Caco-2 (cell line): ENCODE results near the gene SLC38A11. TPM values are rescaled to one million over a fixed set of nuclear protein-coding genes. Genes with fewer than 3 reads are reported as not detected.

Source experiments
- BruUV-seq: library from RNA; stranded (reverse); fragments of 400-500 nt; replicated peaks from 2 replicates; lab custom pipeline; 2021; lab: Mats Ljungman, UMichigan
- CTCF ChIA-PET: fragments of 300-600 bp; sonication (Branson Sonifier 250); formaldehyde crosslinking; loops from one replicate; lab custom pipeline; 2022; ENCODE audit warnings: antibody characterized with exemption; lab: Charles Lee
- POLR2A ChIA-PET: fragments of 300-600 bp; sonication (Branson Sonifier 250); formaldehyde crosslinking; loops from one replicate; lab custom pipeline; 2022; ENCODE audit warnings: antibody characterized with exemption; lab: Charles Lee
- DNase-seq, 2 experiments: peaks; one replicate each; pipeline versions ENCODE4 v3.0.0 to v3.0.0-alpha.2; 2020 to 2022
- H3K27me3 ChIP-seq: replicated peaks from 2 replicates; pipeline ENCODE4 v1.6.0; 2011; ENCODE audit warnings: low read length; ENCODE audit not compliant: control insufficient read depth, insufficient read depth
- H3K36me3 ChIP-seq: 2 replicates; pipeline ENCODE4 v1.5.1; 2011; ENCODE audit warnings: low read length; ENCODE audit not compliant: control insufficient read depth, insufficient read depth
- H3K4me1 ChIP-seq: fragments of 250-450 bp; sonication (Bioruptor Pico); 2 replicates; pipeline ENCODE4 v1.5.1; 2020; ENCODE audit warnings: mild to moderate bottlenecking
- H3K4me3 ChIP-seq: 2 replicates; pipeline ENCODE4 v1.5.1; 2011; ENCODE audit warnings: low read depth, mild to moderate bottlenecking, control low read depth, low read length
- H3K9me3 ChIP-seq: fragments of 250-450 bp; sonication (Bioruptor Pico); 2 replicates; pipeline ENCODE4 v1.5.1; 2020; ENCODE audit warnings: mild to moderate bottlenecking, moderate library complexity
- H3K27ac Mint-ChIP-seq: one replicate; pipeline ENCODE4 v1.8.0; 2022; ENCODE audit warnings: mixed read lengths; ENCODE audit not compliant: unreplicated experiment
- H3K27me3 Mint-ChIP-seq: one replicate; pipeline ENCODE4 v1.8.0; 2022; ENCODE audit warnings: mixed read lengths; ENCODE audit not compliant: insufficient read depth, unreplicated experiment
- H3K36me3 Mint-ChIP-seq: one replicate; pipeline ENCODE4 v1.8.0; 2022; ENCODE audit warnings: mild to moderate bottlenecking, mixed read lengths; ENCODE audit not compliant: insufficient read depth, unreplicated experiment
- H3K4me1 Mint-ChIP-seq: one replicate; pipeline ENCODE4 v1.8.0; 2022; ENCODE audit warnings: low read depth, mixed read lengths; ENCODE audit not compliant: unreplicated experiment
- H3K4me3 Mint-ChIP-seq: one replicate; pipeline ENCODE4 v1.8.0; 2022; ENCODE audit warnings: mild to moderate bottlenecking, moderate library complexity, mixed read lengths; ENCODE audit not compliant: unreplicated experiment
- H3K9me3 Mint-ChIP-seq: one replicate; pipeline ENCODE4 v1.8.0; 2022; ENCODE audit warnings: mixed read lengths; ENCODE audit not compliant: unreplicated experiment
- intact Hi-C: fragments of 100-400 bp; cut with micrococcal nuclease; formaldehyde crosslinking; loops from one replicate; pipeline ENCODE4 v1.10.0; 2022; ENCODE audit not compliant: unreplicated experiment
- total RNA-seq: library from RNA; stranded (reverse); gene quantifications from 2 replicates; pipeline ENCODE4 v1.2.3, GENCODE V29; 2022
- TF ChIP-seq, protein P1 (sequence below), 2 experiments: fragments of 200-600 bp in 1 of 2; IDR thresholded peaks; 1 replicate in 1 of 2; 2 replicates in 1 of 2; pipeline versions ENCODE4 v1.5.1 to v1.8.0; 2011 to 2022; ENCODE audit warnings: antibody characterized with exemption in 1 of 2, control low read depth in 1 of 2, inconsistent platforms in 1 of 2, low read depth in 1 of 2, low read length in 1 of 2, mild to moderate bottlenecking in 1 of 2, moderate library complexity in 1 of 2; ENCODE audit not compliant: insufficient read depth in 1 of 2, severe bottlenecking in 1 of 2, unreplicated experiment in 1 of 2

SLC38A11 gene
- total RNA-seq, 1 experiment from 2014 or later: 1.6 TPM

DNA sequence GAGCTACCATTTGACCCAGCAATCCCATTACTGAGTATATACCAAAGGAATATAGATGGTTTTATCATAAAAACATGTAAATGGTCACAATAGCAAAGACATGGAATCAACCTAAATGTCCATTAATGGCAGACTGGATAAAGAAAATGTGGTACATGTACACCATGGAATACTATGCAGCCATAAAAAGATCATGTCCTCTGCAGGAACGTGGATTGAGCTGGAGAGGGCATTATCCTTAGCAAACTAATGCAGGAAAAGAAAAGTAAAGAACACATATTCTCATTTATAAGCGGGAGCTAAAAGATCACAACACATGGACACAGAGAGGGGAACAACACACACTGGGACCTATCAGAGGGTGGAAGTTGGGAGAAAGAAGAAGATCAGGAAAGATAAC lies 22.9 kb downstream of the SLC38A11 start:
- Mint-ChIP-seq H3K9me3 (peaks cover 32% of the 10 kb centered on the region), H3K27ac (no peak overlapping the region), H3K36me3 (no peaks in the 10 kb centered on the region), H3K4me1 (no peaks in the 10 kb centered on the region), H3K4me3 (no peak overlapping the region), H3K27me3 (no peaks in the 10 kb centered on the region)
- no peak for DNase-seq
- no TSS peak for BruUV-seq
- Histone ChIP-seq H3K9me3 (no peaks in the 10 kb centered on the region), H3K36me3 (no peaks in the 10 kb centered on the region), H3K4me3 (no peak overlapping the region), H3K27me3 (no peaks in the 10 kb centered on the region), H3K4me1 (peaks cover 25% of the 10 kb centered on the region)
- intact Hi-C loops: no loop called here
- CTCF ChIA-PET: no interaction called here
- POLR2A ChIA-PET: no interaction called here
- TF ChIP-seq, protein P1, sequence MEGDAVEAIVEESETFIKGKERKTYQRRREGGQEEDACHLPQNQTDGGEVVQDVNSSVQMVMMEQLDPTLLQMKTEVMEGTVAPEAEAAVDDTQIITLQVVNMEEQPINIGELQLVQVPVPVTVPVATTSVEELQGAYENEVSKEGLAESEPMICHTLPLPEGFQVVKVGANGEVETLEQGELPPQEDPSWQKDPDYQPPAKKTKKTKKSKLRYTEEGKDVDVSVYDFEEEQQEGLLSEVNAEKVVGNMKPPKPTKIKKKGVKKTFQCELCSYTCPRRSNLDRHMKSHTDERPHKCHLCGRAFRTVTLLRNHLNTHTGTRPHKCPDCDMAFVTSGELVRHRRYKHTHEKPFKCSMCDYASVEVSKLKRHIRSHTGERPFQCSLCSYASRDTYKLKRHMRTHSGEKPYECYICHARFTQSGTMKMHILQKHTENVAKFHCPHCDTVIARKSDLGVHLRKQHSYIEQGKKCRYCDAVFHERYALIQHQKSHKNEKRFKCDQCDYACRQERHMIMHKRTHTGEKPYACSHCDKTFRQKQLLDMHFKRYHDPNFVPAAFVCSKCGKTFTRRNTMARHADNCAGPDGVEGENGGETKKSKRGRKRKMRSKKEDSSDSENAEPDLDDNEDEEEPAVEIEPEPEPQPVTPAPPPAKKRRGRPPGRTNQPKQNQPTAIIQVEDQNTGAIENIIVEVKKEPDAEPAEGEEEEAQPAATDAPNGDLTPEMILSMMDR (IDR thresholded peaks at IDR 0.05; ENCODE audit: insufficient read depth in 1 of 2, low read depth in 1 of 2, low read length in 1 of 2, severe bottlenecking in 1 of 2, unreplicated experiment in 1 of 2): no peak

DNA sequence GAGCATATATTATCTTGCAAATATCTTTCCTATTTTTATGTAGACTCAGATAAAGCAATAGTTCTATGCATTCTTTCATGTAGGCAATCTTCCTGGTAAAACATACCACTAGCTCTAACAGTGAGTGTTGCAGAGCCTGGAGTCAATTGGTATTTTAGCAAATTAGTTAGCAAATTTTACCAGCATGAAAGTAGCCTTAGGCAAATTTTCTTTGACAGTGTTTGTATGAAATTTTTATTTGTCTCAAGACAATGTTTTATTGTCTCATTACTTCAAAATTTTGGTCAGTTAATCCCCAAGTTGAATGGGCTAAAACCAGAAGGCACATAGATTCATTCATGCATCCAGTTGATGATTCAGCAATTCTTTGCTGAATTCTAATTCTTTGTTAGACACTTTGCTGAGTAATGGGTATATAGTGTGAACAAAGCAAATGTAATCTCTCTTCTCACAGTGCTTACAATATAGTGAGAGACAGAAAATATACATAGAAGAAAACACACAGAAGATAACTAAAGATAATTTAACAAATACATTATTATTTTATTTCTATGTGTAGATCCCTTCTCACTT lies 27.1 kb downstream of the SLC38A11 start:
- BruUV-seq: no TSS peak

DNA sequence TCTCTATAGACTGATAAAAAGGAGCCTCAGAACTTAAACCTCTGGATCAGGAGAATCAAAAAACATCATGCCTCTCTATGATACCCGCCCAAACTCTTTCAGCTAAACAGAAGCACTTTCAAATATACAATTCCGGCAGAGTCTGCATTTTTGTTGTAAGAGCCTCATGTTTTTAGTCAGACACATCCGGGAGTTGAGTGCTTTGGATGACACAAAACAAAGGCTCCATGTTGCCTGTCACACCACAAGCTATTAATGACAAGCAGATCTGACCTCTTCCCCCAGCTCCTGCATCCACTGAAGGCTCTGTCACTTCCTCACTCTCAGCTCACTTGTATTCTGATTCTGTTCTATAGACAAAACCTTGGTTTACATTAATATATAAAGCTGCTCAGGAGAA lies 33.2 kb downstream of the SLC38A11 start:
- no peak for DNase-seq
- H3K9me3 Mint-ChIP-seq: no peaks in the 10 kb centered on the region
- BruUV-seq: no TSS peak
- no peak overlapping the region for H3K27ac Mint-ChIP-seq
- Histone ChIP-seq H3K4me1 (peaks cover 5% of the 10 kb centered on the region; the same call in 1 of the 2 replicates), H3K4me3 (no peak overlapping the region), H3K9me3 (no peaks in the 10 kb centered on the region), H3K27me3 (no peaks in the 10 kb centered on the region), H3K36me3 (no peaks in the 10 kb centered on the region)
- peaks cover 13% of the 10 kb centered on the region for H3K4me1 Mint-ChIP-seq
- H3K36me3 Mint-ChIP-seq: no peaks in the 10 kb centered on the region
- ChIA-PET CTCF (interaction anchor here (0.7 kb wide), 1 partner anchor 188 kb away, joined by 3 read pairs; no protein-coding TSS in a partner anchor), POLR2A (no interaction called here)
- TF ChIP-seq, protein P1 (IDR thresholded peaks at IDR 0.05; ENCODE audit: insufficient read depth in 1 of 2, low read depth in 1 of 2, low read length in 1 of 2, severe bottlenecking in 1 of 2, unreplicated experiment in 1 of 2): no peak
- intact Hi-C loops: no loop called here
- H3K27me3 Mint-ChIP-seq: no peaks in the 10 kb centered on the region
- H3K4me3 Mint-ChIP-seq: no peak overlapping the region

More for the DNA sequence above, 27.1 kb downstream of the SLC38A11 start:
- H3K4me3 Mint-ChIP-seq: no peak overlapping the region
- ChIA-PET POLR2A (no interaction called here), CTCF (no interaction called here)
- intact Hi-C loops: no loop called here
- H3K27ac Mint-ChIP-seq: no peak overlapping the region
- H3K36me3 Mint-ChIP-seq: no peaks in the 10 kb centered on the region
- no peaks in the 10 kb centered on the region for H3K9me3 ChIP-seq
- no peaks in the 10 kb centered on the region for H3K4me1 ChIP-seq
- DNase-seq: no peak
- H3K4me1 Mint-ChIP-seq: no peaks in the 10 kb centered on the region
- H3K4me3 ChIP-seq: no peak overlapping the region
- no peaks in the 10 kb centered on the region for H3K27me3 Mint-ChIP-seq
- TF ChIP-seq, protein P1 (IDR thresholded peaks at IDR 0.05; ENCODE audit: insufficient read depth in 1 of 2, low read depth in 1 of 2, low read length in 1 of 2, severe bottlenecking in 1 of 2, unreplicated experiment in 1 of 2): no peak
- no peaks in the 10 kb centered on the region for H3K36me3 ChIP-seq
- peaks cover 32% of the 10 kb centered on the region for H3K9me3 Mint-ChIP-seq
- H3K27me3 ChIP-seq: no peaks in the 10 kb centered on the region
